Measurements from ENCODE around the gene TRPM4.

DNA sequence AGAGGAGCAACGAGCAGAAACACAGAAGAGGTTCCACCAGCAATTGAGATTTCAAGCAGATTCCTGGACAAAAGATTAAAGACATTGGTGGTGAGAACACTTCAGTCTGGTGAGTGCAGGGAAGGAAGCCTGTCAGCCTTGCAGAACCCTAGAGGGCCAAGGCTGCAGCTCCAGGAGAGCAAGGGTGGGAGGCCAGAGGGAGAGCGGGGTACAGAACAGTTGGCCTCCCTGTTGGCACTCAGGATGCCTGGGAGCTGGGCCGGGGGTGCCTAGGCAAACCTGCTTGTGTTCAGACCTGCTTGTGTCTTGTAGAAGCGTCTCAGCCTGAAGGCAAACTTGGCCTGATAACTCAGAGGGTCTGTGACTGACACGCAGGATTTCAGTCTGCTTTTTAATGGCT, 48.5 kb upstream of the TRPM4 start:
- TF ChIP-seq POLR2A (IDR thresholded peaks at IDR 0.05; ENCODE audit: low read depth, low read length) (no peak; the same call in 1 of the 2 replicates), POLR2AphosphoS5 (IDR thresholded peaks at IDR 0.05; ENCODE audit: low read depth, low read length) (no peak), SPI1 (IDR thresholded peaks at IDR 0.05; ENCODE audit: low read depth, low read length) (no peak)

Measured in GM12891 (cell line).